A549 (cell line): ENCODE measurements around the gene ZNF280B. TPM values are rescaled to one million over a fixed set of nuclear protein-coding genes. Genes with fewer than 3 reads are reported as not detected.

Source experiments
- ATAC-seq, 2 experiments: fragments of 200-7000 bp in 1 of 2; fragments of >200 bp in 1 of 2; cut with Nextera tagmentation in 1 of 2; cut with Tn5 transposase in 1 of 2; 3 replicates each; pipeline versions ENCODE4 v1.8.0 to v1.9.1; 2018 to 2020; ENCODE audit warnings: mild to moderate bottlenecking in 1 of 2, moderate library complexity in 1 of 2
- CTCF ChIA-PET: fragments of 300-600 bp; sonication (Branson Sonifier 250); formaldehyde crosslinking; extraction: SDS; loops from one replicate; lab custom pipeline; 2021; ENCODE audit warnings: antibody characterized with exemption, inconsistent platforms; lab: Yijun Ruan, JAX
- POLR2A ChIA-PET: fragments of 350-600 bp; formaldehyde crosslinking; extraction: SDS; loops from one replicate; lab custom pipeline; 2021; ENCODE audit warnings: antibody characterized with exemption, inconsistent platforms; lab: Yijun Ruan, JAX
- DNase-seq, 2 experiments: peaks; one replicate each; pipeline versions ENCODE4 v3.0.0 to v3.0.0-alpha.2; 2011 to 2016; ENCODE audit warnings: low read depth in 1 of 2, low spot score in 1 of 2
- FAIRE-seq: peaks from 2 replicates; lab custom pipeline; 2011; peaks lifted over from hg19 to GRCh38; lab: Jason Lieb, UNC
- H3K27ac ChIP-seq, 2 experiments: fragments of >200 bp; sonication (Bioruptor Twin); formaldehyde crosslinking; 3 replicates each; pipeline ENCODE4 v1.5.1; 2016 to 2017
- H3K4me1 ChIP-seq: fragments of >200 bp; sonication (Bioruptor Twin); formaldehyde crosslinking; 3 replicates; pipeline ENCODE4 v1.6.1; 2016
- H3K4me2 ChIP-seq: fragments of >200 bp; sonication (Bioruptor Twin); formaldehyde crosslinking; 3 replicates; pipeline ENCODE4 v1.6.1; 2016
- H3K4me3 ChIP-seq: fragments of >200 bp; sonication (Bioruptor Twin); formaldehyde crosslinking; 3 replicates; pipeline ENCODE4 v1.5.1; 2016
- H3K9me3 ChIP-seq: fragments of >200 bp; sonication (Bioruptor Twin); formaldehyde crosslinking; 3 replicates; pipeline ENCODE4 v1.6.1; 2016
- ATOH8 ChIP-seq: fragments of 250-450 bp; sonication (Bioruptor Pico); IDR thresholded peaks from 2 replicates; pipeline ENCODE4 v1.5.0; 2020; ENCODE audit warnings: low read depth, mild to moderate bottlenecking, moderate library complexity
- CBX2 ChIP-seq: fragments of 200-600 bp; sonication (generic); IDR thresholded peaks from 2 replicates; pipeline ENCODE4 v1.6.1; 2016; ENCODE audit warnings: low read depth, mild to moderate bottlenecking, borderline replicate concordance
- CEBPB ChIP-seq, 2 experiments: fragments of >200 bp in 1 of 2; sonication (Bioruptor Twin) in 1 of 2; formaldehyde crosslinking in 1 of 2; IDR thresholded peaks; 2 replicates each; pipeline ENCODE4 v1.6.1; 2012 to 2016
- CTCF ChIP-seq: fragments of >200 bp; sonication (Bioruptor Twin); formaldehyde crosslinking; IDR thresholded peaks from 3 replicates; pipeline ENCODE4 v1.5.1; 2016
- EHF ChIP-seq: fragments of 250-450 bp; sonication (Bioruptor Pico); IDR thresholded peaks from 2 replicates; pipeline ENCODE4 v1.5.0; 2020; ENCODE audit warnings: mild to moderate bottlenecking
- ESRRA ChIP-seq: fragments of 150-350 bp; IDR thresholded peaks from 2 replicates; pipeline ENCODE4 v1.6.1; 2014; ENCODE audit warnings: mild to moderate bottlenecking, low read length, borderline replicate concordance
- FOSL2 ChIP-seq, 2 experiments: fragments of 450-650 bp in 1 of 2; fragments of >200 bp in 1 of 2; sonication (Bioruptor Twin) in 1 of 2; formaldehyde crosslinking; IDR thresholded peaks; 2 replicates each; pipeline versions ENCODE4 v1.5.0 to v1.6.1; 2016 to 2020; ENCODE audit warnings: mild to moderate bottlenecking in 1 of 2, moderate library complexity in 1 of 2
- HDAC2 ChIP-seq: fragments of 200-600 bp; sonication (generic); IDR thresholded peaks from 2 replicates; pipeline ENCODE4 v1.6.1; 2016
- HEYL ChIP-seq: fragments of 250-450 bp; sonication (Bioruptor Pico); IDR thresholded peaks from 2 replicates; pipeline ENCODE4 v1.8.0; 2021; ENCODE audit warnings: mild to moderate bottlenecking, moderate library complexity
- HOXA7 ChIP-seq: fragments of 250-450 bp; sonication (Bioruptor Pico); IDR thresholded peaks from 2 replicates; pipeline ENCODE4 v1.5.0; 2020; ENCODE audit warnings: mild to moderate bottlenecking, moderate library complexity
- HOXB13 ChIP-seq: fragments of 250-450 bp; sonication (Bioruptor Pico); IDR thresholded peaks from 2 replicates; pipeline ENCODE4 v1.5.0; 2020; ENCODE audit warnings: low read depth, mild to moderate bottlenecking, moderate library complexity
- JUN ChIP-seq, 2 experiments: fragments of >200 bp; sonication (Bioruptor Twin); formaldehyde crosslinking; IDR thresholded peaks; 2 replicates in 1 of 2; 3 replicates in 1 of 2; pipeline ENCODE4 v1.6.1; 2016 to 2017
- KDM1A ChIP-seq: fragments of 200-600 bp; sonication (generic); IDR thresholded peaks from 2 replicates; pipeline ENCODE4 v1.6.1; 2016; ENCODE audit warnings: low read depth, mild to moderate bottlenecking
- KDM5A ChIP-seq: fragments of 200-600 bp; sonication (generic); IDR thresholded peaks from 2 replicates; pipeline ENCODE4 v1.6.1; 2016; ENCODE audit warnings: antibody characterized with exemption, mild to moderate bottlenecking
- MAFK ChIP-seq: fragments of 450-650 bp; IDR thresholded peaks from 2 replicates; pipeline ENCODE4 v1.6.1; 2014; ENCODE audit not compliant: partially characterized antibody
- NPAS2 ChIP-seq: fragments of 250-450 bp; sonication (Bioruptor Pico); IDR thresholded peaks from 2 replicates; pipeline ENCODE4 v1.8.0; 2022; ENCODE audit warnings: mild to moderate bottlenecking, moderate library complexity, borderline replicate concordance
- POLR2A ChIP-seq: IDR thresholded peaks from 2 replicates; pipeline ENCODE4 v1.6.1; 2012; ENCODE audit warnings: mild to moderate bottlenecking, low read length
- RAD21 ChIP-seq, 2 experiments: fragments of >200 bp in 1 of 2; sonication (Bioruptor Twin) in 1 of 2; formaldehyde crosslinking in 1 of 2; IDR thresholded peaks in 1 of 2; conservative IDR thresholded peaks in 1 of 2; 2 replicates in 1 of 2; 3 replicates in 1 of 2; pipeline ENCODE4 v1.6.1; 2012 to 2018; ENCODE audit warnings: inconsistent platforms in 1 of 2
- RARB ChIP-seq: fragments of 250-450 bp; sonication (Bioruptor Pico); IDR thresholded peaks from 2 replicates; pipeline ENCODE4 v1.8.0; 2021; ENCODE audit warnings: mild to moderate bottlenecking, moderate library complexity
- RCOR1 ChIP-seq: fragments of 150-350 bp; IDR thresholded peaks from 2 replicates; pipeline ENCODE4 v1.6.1; 2014; ENCODE audit warnings: antibody characterized with exemption, low read length, low read depth
- SMC3 ChIP-seq: fragments of >200 bp; sonication (Bioruptor Twin); formaldehyde crosslinking; IDR thresholded peaks from 3 replicates; pipeline ENCODE4 v1.6.1; 2018; ENCODE audit warnings: inconsistent platforms
- TFCP2L1 ChIP-seq: fragments of 250-450 bp; sonication (Bioruptor Pico); IDR thresholded peaks from 2 replicates; pipeline ENCODE4 v1.5.0; 2021; ENCODE audit warnings: mild to moderate bottlenecking
- TP53 ChIP-seq: fragments of 250-450 bp; sonication (Bioruptor Pico); IDR thresholded peaks from 2 replicates; pipeline ENCODE4 v1.5.0; 2021; ENCODE audit warnings: mild to moderate bottlenecking, moderate library complexity
- ZC3H11A ChIP-seq: fragments of 450-650 bp; IDR thresholded peaks from 2 replicates; pipeline ENCODE4 v1.6.1; 2014; ENCODE audit warnings: antibody characterized with exemption, mild to moderate bottlenecking
- ZNF302 ChIP-seq: fragments of 250-450 bp; sonication (Bioruptor Pico); IDR thresholded peaks from 2 replicates; pipeline ENCODE4 v1.9.0; 2021; ENCODE audit warnings: inconsistent platforms, mild to moderate bottlenecking, moderate library complexity
- WGBS: methylation state at CpG from one replicate; pipeline ENCODE4 v1.1.6; 2017; ENCODE audit errors: missing lambda C conversion rate; 5-methylcytosine and 5-hydroxymethylcytosine counted together
- polyA plus RNA-seq, 4 experiments: library from polyadenylated mRNA; depleted of rRNA in 3 of 4; stranded (reverse); fragments of >200 nt; fragmentation: RNase III in 1 of 4; extraction: RNeasy Plus Mini Kit Qiagen cat#74134 plus additional on column Dnase treatment in 1 of 4; gene quantifications; 2 replicates in 3 of 4; 3 replicates in 1 of 4; pipeline ENCODE4 v1.2.3, GENCODE V29; 2011 to 2017
- TF ChIP-seq, protein P1 (sequence below): fragments of >200 bp; sonication (Bioruptor Twin); formaldehyde crosslinking; IDR thresholded peaks from 3 replicates; pipeline ENCODE4 v1.6.1; 2016

ZNF280B gene
- polyA plus RNA-seq, 2 of the 4 experiments (the other 2 are of a cell fraction), result 2.3 to 5.1 TPM

- no peak overlapping the region for H3K4me2 ChIP-seq
- ATAC-seq (no peak), DNase-seq (no peak), FAIRE-seq (no peak)
- 55% methylated on average over 4 of the region's 4 CpGs for WGBS
- no peak overlapping the region for H3K27ac ChIP-seq
- H3K9me3 ChIP-seq, result no peaks in the 10 kb centered on the region
- CTCF ChIA-PET, result interaction anchor here (0.9 kb wide), 1 partner anchor 33 kb away, joined by 3 read pairs; no protein-coding TSS in a partner anchor
- POLR2A ChIA-PET, result no interaction called here
- H3K4me3 ChIP-seq, result no peak overlapping the region
- H3K4me1 ChIP-seq, result no peaks in the 10 kb centered on the region
- TF ChIP-seq CEBPB (IDR thresholded peaks at IDR 0.05) (no peak), ATOH8 (CRISPR knock-in tag) (no peak), MAFK (peak; percentile 68), KDM1A (no peak), HDAC2 (no peak), EHF (CRISPR knock-in tag) (no peak)
Measured at GRCh38 chr22:22526125-22526912, 17.8 kb upstream of the ZNF280B start.

- POLR2A ChIA-PET, result no interaction called here
- FAIRE-seq (no peak), ATAC-seq (no peak)
- Histone ChIP-seq H3K9me3 (no peaks in the 10 kb centered on the region), H3K4me2 (no peak overlapping the region), H3K4me1 (peaks cover 9% of the 10 kb centered on the region; the same call in 2 of the 3 replicates)
- TF ChIP-seq HOXB13 (CRISPR knock-in tag), result no peak
- no peak for TF ChIP-seq ESRRA
- no peak for TF ChIP-seq CBX2
- TF ChIP-seq SMC3, result no peak
- no peak for TF ChIP-seq TFCP2L1 (CRISPR knock-in tag)
- TF ChIP-seq, all 56 proteins: peak for 0
- DNase-seq, result no peak
- 74% methylated on average over 6 of the region's 6 CpGs for whole genome bisulfite sequencing
- CTCF ChIA-PET, result no interaction called here
- H3K4me3 ChIP-seq, result no peak overlapping the region
- H3K27ac ChIP-seq, result no peak overlapping the region
Measured at GRCh38 chr22:22523494-22523893, 15.0 kb upstream of the ZNF280B start.

GRCh38 chr22:22521631-22522030, 13.1 kb upstream of the ZNF280B start:
- no peak for FAIRE-seq
- CTCF ChIA-PET, result interaction anchor here (2.9 to 3.2 kb wide), 2 partner anchors 13 to 38 kb away, joined by 15 to 17 read pairs; partner anchors contain the start of genes PRAME and ZNF280B
- ATAC-seq, result no peak
- 83% methylated on average over 8 of the region's 8 CpGs for WGBS
- TF ChIP-seq NPAS2 (CRISPR knock-in tag), result no peak
- TF ChIP-seq FOSL2 (IDR thresholded peaks at IDR 0.05), result no peak
- TF ChIP-seq FOSL2 (CRISPR knock-in tag; IDR thresholded peaks at IDR 0.05), result no peak
- no peak for TF ChIP-seq POLR2A
- TF ChIP-seq HEYL (CRISPR knock-in tag), result no peak
- no peak for TF ChIP-seq RARB
- TF ChIP-seq JUN (IDR thresholded peaks at IDR 0.05), result no peak
- no peak for TF ChIP-seq RAD21 (conservative IDR thresholded peaks at IDR 0.05 in 1 of 2, IDR thresholded peaks at IDR 0.05 in 1 of 2)
- no peak for TF ChIP-seq ZNF302 (CRISPR knock-in tag)
- TF ChIP-seq, protein P1, sequence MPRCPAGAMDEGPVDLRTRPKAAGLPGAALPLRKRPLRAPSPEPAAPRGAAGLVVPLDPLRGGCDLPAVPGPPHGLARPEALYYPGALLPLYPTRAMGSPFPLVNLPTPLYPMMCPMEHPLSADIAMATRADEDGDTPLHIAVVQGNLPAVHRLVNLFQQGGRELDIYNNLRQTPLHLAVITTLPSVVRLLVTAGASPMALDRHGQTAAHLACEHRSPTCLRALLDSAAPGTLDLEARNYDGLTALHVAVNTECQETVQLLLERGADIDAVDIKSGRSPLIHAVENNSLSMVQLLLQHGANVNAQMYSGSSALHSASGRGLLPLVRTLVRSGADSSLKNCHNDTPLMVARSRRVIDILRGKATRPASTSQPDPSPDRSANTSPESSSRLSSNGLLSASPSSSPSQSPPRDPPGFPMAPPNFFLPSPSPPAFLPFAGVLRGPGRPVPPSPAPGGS, result no peak
- no peak for TF ChIP-seq HOXA7
- TF ChIP-seq ZC3H11A, result no peak
- TF ChIP-seq CTCF, result no peak
- no peak for TF ChIP-seq RCOR1
- TF ChIP-seq KDM5A, result no peak
- TF ChIP-seq TP53 (CRISPR knock-in tag), result no peak
- TF ChIP-seq, all 56 proteins: peak for 0
- H3K4me1 ChIP-seq, result peaks cover 9% of the 10 kb centered on the region; the same call in 2 of the 3 replicates
- H3K27ac ChIP-seq, result no peak overlapping the region
- no peak overlapping the region for H3K4me3 ChIP-seq
- H3K4me2 ChIP-seq, result no peak overlapping the region
- H3K9me3 ChIP-seq, result no peaks in the 10 kb centered on the region
- POLR2A ChIA-PET, result no interaction called here
- no peak for DNase-seq
